Activated CD4-positive, CD25-positive, alpha-beta regulatory T cell treated with anti-CD3 and anti-CD28 coated beads, Interleukin-2, amount 50 U/mL, for 16 hours (primary cell): ENCODE results near the gene CPN2.

Experiments used
- DNase-seq: peaks from one replicate; pipeline ENCODE4 v3.0.0-alpha.2; 2020; ENCODE audit warnings: low read depth, low spot score

The CPN2 gene

DNA sequence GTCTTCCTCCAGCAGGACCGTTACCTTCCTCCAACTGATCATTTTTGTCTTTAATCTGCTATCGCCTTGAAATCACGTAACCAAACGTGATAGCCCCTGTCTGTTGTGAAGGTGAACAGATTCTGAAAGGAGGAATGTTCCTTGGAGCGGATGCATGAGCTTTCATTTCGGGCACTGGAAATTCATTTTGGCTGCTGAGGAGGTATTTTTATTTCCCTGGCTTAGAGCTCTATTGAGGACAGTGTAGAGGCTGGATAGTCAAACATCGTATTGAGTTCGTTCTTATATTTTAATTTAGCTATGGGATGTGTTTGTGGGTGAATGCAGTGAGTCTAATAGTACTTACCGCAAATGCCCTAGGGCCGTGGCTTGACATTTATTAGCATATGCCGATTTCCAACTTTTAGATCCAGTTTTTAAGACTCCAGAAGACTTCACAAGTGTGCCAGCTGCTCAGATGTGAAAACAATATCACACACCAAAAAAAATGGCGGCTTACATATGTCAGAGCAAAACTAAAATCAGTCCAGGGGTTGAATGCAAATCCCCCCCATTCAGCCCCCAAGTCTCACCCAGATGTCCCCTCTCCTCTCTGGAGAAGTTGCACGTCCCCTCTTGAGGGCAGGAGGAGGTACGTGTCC is 22.1 kb downstream of the CPN2 start:
- DNase-seq, result no peak

DNA sequence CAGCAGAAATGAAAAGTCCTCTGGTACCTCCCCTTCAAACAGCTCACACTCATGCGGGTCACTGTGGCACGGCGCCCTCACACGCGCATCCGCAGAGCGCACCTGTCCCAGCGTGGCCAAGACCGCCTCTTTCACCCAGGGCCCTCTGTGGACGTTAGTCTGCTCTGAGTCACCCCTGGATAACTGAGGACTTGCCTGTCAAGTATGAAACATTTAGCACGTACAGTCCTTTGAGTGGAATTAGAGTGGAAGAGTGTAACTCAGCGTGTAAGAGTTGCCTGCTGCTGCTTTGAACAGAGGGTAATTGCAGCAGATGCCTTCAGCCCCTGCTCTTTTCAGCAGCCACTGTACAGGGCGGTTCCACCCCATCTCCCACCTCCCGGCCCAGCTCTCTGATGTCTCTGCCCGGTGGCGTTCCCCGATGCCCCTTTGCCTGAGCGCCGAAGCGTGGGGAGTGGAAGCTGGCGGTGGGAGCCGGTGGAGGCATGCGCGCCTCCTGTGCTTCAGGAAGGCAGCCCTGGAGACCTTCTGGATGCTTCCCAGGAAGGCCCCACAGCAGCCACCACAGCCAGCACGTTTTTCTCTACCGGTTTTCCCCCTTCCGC is 23.0 kb downstream of the CPN2 start:
- DNase-seq, result no peak

DNA sequence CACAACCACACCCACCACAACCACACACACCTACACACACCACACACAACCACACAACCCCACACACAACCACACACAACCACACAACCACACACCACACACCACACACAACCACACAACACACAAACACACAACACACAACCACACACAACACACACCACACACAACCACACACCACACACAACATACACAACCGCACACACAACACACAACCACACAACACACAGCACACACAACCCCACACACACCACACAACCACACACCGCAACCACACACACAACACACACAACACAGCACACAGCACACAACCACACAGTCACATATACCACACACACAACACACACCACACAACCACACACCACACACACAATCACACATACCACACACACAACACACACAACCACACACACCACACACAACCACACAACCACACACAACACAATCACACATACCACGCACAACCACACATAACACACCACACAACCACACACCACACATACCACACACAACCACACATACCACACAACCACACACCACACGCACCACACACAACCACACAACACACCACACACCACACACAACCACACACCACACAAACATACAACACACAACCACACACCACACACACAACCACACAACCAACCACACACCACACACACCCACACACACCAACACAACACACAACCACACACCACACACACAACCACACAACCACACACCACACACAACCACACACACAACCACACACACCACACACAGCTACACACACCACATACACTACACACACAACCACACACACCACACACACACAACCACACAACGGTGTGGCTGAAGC is 23.7 kb downstream of the CPN2 start:
- DNase-seq, result no peak

DNA sequence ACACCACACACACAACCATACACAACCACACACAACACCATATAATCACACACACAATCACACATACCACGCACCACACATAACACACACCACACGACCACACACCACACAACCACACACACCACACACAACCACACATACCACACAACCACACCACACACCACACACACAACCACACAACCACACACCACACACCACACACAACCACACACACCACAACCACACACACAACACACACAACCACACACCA is 24.2 kb downstream of the CPN2 start:
- no peak for DNase-seq

DNA sequence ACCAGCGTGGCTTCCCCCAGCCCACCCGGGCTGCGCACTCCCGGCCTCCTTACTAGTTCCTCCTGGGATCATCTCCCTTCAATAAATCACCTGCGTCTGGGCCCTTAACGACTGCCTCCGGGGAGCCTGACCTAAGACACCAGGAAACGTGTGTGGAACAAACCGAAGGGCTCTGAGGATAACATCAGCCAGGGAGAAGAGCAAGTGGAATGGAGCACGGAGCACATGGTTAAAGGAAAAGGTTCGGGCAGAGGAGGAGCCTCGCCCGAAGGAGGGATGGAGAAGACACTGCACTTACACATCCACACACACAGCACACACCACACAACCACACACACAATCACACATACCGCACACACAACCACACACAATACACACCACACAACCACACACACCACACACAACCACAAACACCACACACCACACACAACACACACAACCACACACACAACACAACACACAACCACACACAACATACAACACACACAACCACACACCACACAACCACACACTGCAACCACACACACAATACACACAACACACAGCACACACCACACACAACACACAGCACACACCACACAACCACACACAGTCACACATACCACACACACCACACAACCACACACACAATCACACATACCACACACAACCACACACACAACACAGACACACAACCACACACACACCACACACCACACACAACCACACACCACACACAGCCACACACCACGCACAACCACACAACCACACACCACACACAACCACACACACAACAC is 24.7 kb downstream of the CPN2 start:
- DNase-seq, result no peak

DNA sequence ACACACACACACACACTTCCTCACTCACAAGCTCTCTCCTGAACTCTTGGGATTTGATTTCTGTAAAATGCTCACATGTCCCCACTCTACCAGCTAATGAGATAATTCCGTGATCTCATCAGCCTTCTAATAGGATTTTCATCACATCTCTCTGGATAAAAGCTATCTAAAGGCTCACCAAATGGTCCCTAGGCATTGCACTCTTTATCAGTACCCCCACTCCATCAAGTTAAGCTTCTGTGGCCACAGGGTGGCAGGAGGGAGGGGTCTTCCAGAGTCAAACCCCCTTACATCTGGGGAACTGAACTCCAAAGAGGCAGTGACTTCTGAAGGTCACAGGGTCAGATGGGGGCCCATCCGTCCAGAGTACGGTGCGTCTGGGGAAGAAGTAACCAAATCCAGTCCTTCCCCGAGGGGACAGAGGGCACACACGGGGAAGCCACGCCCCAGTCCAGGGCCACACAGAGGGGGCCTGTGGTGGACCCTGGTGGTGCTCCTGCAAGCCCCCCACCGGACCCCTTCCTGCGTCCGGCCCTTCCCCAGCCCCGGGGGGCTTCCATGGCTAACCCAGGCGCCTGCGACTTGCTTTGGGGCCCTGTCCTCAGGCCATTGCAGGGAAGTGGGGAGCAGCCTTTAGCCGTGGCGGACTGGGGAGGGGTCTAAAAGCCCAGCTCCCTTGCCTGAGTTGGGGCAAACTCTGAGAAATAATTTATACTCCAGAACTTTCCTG is 25.5 kb downstream of the CPN2 start:
- no peak for DNase-seq

DNA sequence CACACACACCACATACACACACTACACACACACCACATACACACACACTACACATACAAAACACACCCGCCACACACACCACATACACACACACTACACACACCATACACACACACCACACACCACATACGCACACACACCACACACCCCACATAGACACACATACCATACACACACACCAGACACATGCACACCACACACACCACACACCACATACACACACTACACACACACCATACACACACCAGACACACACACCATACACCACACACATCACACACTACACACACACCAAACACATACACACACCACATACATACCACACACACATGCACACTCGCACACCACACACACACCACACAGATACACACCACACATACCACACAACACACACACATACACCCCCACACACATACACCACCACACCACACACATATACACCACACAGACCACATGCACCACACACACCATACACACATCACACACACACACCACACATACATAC is 26.3 kb downstream of the CPN2 start:
- no peak for DNase-seq

DNA sequence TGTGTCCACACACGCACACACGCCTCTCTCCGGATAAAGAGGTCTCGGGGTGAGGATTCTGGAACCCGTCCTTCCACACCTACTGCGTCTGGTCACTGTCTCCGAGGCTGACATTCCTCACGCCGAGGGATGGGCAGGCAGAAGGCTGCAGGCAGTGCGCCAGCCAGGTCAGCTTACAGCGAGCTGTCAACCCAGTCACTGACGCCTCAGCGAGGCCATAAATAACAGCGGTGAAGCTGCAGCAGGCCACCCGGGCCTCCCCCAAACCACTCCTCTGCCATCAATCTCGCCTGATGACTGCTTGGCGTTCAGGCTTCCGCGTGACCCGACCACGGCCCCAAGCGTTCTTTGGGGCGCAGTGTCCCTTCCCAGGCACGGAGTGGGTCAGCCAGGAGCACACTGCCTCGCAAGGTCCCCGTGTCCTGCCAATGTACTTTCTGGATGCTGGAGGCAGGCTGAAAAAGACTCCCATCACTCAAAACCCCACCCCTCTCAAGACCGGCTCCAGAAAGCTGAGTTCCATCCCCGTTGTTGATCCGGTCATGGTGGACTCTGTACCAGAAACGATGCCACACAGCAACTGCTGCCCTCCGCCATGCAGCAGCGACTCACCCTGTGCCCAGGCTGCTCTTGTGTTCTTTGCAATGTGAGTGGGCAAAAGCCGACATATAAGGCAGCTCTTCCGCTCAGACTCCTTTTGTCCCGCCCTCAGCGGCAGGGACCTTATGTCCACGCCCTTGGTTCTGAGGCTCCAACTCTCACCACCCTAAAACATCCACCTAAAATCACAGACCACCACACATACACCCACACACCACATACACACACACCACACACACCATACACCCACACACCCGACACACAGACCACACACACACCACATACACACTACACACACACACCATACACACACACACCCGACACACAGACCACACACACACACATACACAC is 27.1 kb downstream of the CPN2 start:
- DNase-seq, result no peak

DNA sequence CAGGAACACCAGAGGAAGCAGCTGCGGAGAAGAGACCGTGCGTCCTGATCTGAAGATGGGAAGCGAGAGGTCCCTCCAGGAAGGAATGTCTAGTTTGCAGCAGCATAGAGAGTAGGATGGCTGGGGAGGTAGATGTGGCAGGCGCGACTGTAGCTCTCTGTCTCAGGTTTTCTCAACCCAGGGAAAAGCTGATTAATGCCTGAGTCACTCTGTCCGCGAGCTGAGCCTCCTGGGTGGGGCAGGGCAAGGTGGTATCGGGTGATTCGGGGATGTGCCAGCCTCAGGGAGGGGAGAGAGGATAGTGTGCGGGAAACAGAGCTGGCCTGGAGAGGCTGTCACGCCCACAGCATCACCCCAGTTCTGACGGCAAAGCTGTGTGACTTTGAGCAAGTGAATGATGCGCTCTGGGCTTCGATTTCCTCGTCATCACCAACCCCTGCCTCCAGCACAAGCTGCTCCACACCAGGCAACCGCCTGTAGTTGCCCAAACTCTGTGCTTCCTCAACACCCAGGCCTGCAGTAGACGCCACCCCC is 28.4 kb downstream of the CPN2 start:
- DNase-seq, result no peak

DNA sequence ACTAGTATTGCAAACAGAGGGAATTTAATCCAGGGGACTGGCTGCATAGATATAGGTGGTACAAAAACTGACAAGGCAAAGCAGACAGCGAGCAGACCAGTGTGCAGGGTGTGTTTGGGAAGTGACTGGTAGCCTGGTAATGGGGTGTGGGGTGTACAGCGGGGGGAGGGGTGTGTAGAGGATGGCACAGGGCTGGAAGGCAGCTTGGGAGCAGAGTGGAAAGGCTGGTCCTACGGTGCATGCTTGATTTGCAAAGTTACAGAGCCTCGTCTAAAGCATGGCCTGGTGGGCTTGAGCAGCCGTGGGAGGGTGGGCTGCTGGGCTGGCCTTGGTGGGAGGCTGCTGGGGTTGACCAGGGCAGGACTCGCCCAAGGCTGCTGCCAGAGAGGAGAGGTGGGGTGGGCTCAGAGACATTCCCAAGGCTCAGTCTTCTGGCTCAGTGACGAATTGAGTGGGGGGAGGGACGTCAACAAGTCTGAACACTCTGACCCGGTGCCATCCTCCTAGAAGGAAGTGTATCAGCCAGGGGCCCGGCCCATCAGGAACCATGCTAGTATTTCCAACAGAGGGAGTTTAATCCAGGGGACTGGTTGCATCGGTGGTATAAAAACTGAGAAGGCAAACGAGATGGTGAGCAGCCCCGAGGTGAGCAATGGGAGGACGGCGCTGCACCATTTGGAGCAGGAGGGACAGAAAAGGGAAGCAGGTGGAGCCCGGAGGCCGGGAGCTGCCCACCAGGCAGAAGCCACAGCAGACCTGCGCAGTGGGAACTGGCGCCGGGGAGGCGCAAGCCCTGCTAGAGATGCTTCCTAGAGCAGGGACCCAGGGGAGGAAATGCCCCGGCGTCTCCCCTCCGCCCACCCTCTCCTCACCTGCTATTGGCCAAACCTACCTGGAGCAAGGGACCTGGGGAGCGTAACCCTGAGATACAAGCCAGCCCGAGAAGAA is 29.2 kb downstream of the CPN2 start:
- DNase-seq, result no peak

DNA sequence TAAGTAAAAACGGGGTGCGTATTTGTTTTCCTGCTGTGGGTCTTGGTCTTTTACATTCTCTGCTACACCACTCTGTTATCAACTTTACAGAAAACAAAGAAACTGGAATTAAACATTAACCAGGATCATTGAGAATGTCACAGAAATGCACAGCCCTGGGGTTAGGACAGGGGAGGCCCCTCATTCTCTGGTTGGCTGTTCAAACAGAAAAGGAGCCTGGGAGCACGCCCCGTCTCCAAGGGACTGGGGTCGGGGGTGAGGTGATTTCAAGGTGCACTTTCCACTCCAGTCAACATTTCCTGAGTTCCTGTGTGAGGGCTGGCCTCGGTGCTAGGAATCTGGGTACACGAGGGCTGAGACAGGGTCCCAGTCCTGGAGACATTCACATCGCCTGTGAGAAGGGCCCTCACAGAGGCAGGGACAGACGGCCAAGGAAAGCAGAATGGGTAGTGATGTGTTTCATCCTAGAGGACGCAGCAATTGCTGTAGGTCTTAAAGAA is 30.3 kb downstream of the CPN2 start:
- DNase-seq, result no peak

DNA sequence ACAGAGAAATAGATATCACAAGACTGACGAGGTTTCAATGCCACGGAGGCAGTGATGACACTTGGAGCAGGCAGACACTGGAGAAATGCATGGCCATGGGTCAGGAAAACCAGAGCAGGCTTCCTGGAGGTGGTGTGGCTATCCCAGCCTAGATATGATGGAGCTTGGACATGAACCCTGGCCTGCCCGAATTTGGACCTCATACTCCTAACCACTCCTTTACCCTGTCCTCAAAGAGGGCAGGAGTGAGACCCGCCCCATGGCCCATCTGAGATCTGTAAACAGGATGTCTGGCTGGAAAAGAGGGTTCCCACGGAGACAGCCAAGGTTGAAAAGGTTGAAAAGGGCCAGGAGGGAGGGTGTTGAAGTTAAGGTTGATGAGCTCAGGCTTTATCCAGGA is 31.0 kb downstream of the CPN2 start:
- DNase-seq, result no peak

DNA sequence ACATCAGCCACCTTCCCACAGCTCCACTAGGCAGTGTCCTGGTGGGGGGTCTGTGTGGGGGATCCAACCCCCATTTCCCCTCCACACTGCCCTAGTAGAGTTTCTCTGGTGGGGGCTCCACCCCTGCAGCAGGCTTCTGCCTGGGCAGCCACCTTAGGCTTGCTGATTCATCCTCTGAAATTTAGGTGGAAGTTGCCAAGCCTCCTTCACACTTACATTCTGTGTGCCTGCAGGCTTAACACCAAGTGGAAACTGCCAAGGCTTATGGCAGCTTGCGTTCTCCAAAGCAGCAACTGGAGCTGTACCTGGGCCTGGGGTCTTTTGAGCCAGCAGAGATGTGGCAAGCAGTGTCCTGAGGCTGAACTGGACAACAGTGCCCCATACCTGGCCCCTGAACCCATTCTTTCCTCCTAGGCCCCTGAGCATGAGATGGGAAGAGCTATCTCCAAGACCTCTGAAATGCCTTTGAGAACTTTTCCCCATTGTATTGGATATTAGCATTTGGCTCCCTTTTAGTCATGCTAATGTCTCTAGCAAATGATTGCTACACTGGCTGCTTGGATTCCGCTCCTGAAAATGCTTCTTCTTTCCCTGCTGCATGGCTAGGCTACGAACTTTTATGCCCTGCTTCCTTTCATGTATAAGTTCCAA is 32.5 kb downstream of the CPN2 start:
- no peak for DNase-seq

DNA sequence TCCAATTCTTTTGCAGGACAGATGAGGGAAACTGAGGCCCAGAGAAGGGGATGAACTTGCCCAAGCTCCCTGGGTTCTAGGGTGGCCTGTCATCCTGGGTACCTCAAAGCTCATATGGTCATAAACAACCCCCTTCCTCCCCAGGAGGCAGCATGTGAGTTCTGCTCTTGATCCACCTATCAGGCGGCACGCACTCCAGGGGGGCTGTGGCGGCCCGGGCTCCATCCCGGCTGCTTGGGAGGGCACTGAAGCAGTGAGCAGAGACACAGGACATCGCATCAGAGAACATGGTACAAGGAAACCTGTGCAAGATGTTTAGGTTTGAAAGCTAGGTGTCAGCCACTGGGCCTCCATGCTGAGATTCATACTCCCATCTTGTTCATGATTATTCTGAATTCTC is 34.2 kb downstream of the CPN2 start:
- DNase-seq, result no peak

DNA sequence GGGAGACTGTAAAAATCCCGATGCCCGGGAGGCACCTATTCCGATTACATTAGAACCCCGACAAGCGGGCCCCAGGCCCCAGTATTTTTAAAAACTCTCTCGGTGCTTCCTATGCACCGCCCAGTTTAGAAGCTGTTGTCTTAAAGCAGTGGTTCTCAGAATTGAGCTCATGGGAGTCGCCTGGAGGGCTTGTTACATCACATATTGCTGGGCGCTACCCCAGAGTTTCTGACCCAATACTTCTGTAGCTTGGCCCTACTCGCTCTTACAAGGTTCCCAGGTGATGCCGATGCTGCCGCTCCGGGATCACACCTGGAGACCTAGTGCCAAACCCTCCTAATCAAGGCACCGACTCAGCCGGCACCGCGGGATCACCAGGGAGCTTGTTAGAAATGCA is 35.2 kb downstream of the CPN2 start:
- DNase-seq, result no peak

DNA sequence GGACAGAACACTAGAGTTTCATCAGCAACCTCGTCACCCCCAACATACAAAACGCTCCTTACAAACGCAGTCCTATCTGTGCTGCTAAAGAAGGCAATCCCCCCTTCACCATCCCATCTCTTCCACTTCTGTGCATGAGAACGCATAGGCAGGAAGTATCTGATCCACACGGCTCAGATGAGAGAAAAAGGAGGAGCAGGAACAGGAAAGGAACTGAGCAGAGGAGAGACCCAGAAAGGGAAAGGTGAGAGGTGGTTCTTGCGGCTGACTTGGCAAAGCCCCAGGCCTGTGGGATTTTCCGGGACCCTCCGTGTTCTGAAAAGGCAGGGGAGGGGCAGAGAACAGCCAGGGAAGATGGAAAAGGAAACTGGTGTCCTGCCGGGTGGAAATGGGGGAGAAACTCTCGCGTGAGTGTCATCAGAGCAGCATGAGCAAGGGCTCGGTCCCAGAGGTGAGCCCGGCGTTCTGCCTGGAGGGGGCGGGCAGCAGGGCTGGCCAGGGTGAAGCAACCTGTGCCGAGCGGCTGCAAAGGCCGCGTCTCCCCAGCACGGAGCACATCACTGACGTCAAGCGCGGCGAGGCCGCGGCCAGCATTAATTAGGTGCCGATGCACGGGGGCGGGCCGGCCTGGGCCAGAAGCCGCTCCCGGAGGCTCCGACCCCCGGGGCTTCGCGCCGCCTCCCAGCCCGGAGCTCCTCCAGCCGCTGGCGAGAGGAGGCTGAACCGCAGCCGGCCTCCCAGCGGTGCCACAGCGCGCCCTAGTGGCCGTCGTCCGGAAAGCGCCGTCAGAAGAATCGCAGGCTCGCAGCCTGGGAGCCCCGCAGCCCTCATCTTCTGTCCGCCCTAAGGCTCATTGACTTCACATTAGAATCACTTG is 35.8 kb downstream of the CPN2 start:
- DNase-seq, result peak; percentile 57

DNA sequence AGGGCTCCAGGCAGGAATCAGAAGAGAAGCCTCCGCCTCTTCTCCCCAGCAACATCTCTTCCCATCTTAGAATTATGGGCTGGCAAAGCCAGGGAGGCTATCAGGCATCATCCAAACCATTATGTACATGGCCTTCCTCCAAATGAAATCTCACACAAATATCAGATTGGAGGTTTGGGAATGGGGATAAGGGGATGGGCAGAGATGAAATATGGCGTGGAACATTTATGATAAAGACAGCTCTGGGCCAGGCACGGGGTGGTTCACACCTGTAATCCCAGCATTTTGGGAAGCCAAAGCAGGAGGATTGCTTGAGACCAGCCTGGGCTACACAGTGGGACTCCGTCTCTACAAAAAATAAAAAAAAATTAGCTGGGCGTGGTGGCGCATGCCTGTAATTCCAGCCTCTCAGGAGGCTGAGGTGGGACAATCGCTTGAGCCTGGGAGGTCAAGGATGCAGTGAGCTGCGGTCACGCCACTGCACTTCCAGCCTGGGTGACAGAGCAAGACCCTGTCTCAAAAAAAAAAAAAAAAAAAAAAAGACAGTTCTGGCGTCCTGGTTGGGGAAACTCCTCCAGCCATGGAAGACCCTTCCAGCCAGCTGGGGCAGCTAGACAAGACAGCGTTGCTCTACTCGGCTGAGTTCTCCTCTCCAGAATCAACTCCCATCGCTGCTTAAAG is 36.6 kb downstream of the CPN2 start:
- DNase-seq, result no peak
